ENCODE measurements around the gene MBP.

The MBP gene

DNA sequence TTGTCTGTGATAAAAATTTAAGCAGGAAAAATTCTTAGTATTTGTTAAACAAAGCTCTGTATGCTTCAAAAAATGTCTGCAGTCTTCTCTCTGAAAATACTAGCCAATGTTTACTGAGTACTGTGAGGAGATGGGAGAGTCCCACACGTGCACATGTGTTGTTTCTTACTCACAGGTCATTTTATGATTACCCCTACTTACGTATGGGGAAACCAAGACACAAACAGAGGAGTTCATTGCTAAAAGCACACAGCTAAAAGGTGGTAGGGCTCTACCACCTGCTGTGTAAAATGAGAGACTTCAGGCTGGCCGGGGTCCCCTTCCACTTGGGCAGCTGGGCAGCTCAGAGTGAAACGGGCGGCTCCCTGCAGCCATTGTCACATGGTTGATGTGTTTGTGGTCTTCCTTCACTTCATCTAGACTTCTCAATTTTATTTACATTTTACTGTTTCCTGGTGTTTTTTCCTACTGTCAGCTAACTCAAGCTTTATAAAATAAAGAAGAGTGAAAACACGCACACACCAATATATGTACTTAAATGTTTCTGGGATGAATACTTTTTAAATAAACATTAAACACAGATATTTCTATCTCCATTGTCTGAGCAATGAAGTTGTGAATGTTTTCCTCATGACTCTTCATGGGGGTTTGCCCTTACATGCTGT, 71.2 kb downstream of the MBP start:
- DNase-seq: no peak

DNA sequence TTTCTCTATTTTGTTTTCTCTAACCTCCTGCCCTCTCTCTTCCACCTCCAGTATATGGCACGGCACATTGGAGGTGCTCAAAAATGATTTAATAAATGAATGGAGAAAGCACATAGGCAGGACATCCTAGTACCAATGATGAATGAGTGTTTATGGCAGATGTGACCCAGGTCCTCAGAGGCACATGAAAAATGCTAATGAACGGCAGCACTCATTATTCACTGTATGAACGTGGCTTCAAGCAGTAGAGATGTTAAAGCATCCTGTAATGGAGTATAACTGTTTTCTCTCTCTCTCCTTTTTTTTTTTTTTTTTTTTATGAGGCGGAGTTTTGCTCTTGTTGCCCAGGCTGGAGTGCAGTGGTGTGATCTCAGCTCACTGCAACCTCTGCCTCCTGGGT, 72.4 kb downstream of the MBP start:
- DNase-seq: no peak

DNA sequence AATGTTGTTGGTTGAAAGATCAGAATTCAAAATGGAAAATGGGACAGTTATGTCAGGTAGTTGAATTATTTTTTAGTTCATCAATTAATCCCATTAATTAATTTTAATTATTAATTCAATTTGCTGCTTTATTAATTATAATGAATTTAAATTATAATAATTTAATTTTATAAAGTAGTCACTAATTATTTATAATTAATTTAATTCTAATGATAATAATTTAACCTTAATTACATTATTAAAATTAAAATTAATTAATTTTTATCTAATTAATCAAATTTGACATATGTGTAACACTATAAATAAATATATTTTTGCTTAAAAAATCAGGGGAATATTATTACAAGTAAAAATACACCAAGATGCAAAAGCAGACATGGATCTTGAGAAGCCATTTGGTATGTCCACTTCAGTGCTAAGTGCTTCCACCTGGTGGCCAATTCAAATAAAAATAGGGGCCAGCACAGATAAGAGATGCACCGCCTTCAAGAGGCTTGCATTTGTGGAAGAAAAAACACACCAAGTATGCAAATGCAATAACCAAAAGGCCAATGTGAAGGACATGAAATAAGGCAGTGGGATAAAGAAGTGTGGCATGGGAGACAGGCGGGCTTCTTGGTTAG, 73.2 kb downstream of the MBP start:
- no peak for DNase-seq

DNA sequence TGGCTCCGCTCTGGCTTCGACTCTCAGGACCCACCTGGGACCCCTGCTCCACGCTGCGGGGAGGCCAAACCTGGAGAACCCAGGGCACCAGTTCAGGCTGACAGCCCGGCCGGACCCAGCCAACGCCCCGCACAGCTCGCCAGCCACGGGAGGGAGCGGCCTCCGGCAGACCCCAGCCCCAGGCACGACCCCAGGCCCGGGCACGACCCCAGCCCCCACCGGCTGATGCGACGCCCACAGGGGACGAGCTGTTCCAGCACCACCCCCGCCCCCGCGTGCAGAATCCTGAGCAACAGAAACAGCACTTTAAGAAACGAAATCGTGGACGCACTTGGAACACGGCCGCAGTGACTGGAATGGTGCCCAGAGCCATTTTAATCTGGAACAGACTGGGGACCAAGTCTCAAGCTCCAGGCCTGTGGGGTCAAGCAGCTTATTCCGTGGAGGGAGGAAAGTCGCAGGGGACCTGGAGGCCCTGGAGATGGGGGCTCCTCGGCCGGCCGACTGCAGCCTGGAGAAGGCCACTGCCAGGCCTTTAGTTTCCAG, 74.2 kb downstream of the MBP start:
- DNase-seq: no peak

DNA sequence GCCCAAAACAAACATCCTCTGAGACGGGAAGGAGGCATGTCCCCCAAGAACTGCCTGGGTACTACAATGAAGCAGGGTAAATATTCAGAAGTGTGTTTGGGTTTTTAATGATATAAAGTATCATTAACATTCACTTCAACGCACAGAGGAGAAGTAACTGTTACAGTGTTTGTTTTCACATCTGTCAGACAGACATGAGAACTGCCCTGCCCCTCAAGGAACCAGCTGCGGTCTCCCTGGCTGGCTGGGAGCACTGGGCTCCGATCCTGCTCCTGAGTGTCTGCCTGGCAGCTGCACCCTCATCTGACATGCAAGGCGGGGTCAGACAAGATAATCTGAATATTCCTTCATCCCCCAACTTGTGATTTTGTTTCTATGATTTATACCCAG, 75.6 kb downstream of the MBP start:
- no peak for DNase-seq

DNA sequence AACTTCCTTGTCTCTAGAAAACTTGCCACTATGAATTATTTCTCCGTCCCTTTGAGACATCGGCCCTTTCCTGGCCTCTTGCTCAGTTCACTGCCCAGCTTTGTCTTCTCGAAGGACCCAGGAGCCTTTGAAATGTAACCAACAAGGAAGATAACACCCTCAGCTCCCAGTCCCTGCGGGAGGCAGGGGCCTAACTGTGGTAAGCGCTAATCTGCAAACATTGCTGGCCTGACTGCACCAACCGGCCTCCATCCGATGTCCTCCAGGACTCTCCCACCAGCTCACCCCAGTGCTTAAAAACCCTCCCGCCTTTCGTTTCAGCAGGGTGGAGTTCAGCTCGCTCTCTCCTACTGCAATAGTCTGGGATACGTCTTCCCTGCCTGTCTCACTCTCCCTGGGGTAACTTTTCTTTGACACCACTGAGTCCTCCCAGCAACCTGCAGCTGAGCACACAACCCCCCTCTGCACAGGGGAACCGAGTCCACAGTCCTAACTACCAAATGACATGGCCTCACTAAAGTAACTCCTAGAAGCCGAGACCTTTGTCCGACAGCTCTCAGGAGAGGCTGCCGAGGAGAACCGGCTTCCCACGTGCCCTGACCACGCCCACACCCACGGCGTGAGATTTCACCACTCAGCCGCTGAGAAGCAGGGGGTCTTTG, 76.1 kb downstream of the MBP start:
- DNase-seq: no peak

DNA sequence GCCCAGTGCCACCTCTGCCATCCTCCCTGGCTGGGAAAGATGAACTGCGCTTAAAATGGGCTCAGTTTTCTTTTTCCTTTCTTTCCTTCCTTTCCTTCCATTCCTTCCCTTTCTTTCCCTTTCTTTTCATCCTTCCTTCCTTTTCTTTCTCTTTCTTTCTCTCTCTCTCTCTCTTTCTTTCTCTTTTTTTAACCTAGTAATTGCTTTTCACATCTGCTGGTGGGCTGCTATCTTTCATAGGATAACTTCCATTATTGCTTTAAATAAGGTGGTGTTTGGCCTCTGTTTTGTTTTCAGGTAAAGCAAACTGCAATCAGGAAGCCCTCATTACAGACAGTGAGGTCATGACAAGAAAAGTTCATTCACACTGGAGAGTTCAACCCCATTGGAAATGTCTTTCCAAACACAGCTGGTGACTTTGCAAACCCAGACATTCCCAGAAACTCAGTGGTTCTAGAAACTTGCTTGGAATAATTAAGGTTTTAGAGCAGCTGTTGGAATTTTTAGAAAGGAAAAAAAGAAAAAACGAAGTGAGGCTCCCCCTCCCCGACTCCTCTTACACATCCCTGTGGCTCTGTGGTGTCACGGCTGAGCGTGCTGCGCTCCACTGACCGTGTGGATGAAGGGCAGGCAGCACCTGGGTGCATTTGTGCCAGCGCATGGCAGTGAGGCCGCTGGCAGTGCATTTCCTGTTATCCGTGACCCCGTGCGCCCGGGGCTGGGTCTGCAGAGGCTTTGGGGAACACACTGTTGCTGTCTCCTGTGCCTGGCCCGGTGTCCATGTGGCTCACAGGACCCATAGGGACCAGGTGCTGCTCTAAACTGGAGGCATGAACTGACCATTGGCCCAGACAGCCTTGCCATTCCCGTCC, 76.9 kb downstream of the MBP start:
- no peak for DNase-seq

DNA sequence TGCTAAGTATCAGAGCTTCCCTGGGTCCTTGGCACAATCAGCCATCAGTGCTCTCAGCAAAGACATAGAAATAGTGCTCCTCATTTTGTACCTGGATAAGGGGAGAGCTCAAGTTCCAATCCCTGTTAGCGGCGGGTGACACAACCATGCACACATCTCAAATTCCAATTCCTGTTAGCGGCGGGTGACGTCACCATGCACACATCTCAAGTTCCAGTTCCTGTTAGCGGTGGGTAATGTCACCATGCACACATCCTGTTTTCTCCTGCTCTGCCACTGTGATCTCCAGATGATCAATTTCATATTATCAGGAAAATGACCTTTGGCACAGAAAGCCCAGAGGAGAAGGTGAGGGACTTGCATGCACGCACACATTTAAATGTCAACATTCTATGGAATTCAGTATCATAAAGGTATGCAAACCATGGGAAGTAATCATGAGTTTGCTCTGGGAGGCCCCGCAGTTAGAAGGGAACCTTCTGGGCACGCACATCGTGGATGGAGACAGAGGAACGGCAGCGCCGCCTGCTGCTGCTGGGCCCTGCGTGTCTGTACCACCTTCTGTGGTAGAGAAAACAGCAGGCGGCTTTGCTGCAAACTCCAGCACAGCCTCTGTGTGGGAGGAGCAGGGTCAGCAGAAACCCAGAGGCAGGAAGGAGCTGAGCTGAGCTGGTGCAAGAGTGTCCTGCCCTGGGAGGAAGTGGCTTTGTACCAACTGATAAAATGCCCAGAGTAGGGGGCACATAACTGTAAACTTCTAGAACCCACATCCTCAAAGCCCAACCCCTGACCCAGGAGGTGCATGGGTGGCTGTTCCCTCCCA, 77.8 kb downstream of the MBP start:
- peak; percentile 65 for DNase-seq

DNA sequence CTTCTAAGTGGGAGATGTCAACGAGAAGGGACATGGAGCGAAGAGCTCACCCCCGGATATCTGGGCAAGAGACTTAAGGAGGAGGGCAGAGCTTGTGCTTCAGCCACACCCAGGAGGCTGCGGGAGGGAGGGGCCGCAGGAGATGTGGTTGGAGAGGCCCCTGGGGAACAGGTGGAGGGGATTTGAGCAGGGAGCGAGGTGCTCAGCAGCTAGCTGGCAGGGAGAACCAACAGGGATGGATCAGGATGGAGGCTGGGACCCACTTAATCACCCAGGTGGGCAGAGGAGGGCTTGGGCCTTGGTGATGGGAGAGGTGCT, 78.3 kb downstream of the MBP start:
- DNase-seq: no peak

DNA sequence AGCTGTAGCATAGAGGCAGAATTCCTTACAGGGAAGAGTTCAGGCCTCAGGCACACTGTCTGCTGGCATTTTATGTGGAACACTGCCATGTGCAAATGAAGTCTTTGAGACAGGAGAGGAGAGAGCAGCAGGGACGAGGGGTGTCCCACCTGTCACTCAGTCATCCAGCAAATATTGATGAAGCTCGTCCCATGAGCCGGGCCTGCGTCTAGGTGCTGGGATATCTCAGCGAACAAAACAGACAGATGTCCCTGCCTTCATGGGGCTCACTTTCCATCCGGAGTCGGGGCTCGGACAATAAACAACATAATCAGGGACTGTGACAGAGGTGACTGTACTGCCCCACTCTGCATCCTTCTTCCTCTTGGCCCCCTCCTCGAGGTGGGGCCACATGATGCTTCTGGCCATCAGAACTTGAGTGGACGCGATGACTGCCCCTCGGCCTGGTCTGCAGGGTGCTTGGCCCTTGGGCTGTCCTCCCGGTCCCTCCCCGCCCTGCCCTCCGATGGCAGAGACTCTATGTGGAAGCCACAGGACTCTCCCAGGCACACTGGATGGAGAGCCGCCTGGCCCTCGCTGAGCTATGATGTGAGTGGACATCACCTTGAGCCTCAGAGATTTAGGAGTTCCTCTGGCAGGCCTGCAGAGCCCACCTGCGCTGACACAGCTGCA, 78.8 kb downstream of the MBP start:
- DNase-seq: no peak

DNA sequence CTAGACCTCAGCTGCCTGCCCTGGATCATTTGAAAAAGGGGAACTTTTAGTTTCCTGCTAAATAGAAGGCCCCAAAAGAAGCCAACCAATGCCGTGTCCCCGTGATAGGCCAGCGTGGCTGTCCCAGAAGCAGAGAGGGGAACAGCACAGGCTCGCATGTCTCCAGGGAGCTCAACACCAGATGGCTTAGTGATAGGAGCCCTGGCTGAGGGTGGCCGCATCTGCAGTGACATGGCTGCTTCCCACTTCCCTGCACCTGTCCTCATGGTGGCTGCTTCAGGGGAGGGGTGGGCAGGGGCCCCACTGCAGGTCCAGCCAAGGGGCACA, 79.6 kb downstream of the MBP start:
- no peak for DNase-seq

DNA sequence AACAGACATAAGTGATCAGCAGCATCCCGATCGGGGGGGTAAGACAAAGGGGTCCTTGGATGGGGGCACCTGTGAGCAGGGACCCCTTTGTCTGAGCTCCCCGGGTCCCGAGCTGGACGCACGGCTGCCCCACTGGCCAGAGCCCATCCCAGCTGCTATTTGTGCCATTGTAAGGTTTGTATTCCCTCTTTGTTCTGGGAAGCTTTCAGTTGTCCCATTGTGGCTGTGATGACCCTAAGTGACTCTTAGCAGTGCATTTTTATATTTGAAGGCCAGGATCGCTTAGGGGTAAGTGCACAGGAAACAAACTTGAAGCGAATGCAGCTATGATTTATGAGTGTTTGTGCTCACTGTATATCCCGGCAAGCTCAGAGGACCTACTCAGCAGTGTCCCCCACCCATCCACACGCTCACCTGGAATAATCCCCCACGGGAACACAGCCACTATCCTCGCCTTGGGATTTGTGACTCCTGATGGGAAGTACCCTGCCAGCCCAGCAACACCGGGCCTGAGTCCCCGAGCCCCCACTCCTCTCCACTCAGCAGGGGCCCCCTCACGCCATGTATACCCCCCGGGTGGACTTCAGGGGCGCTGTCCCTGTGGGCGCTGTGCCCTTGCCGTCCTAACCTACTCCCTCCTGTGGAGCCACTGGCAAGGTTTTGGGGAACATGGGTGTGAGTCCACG, 80.1 kb downstream of the MBP start:
- no peak for DNase-seq

DNA sequence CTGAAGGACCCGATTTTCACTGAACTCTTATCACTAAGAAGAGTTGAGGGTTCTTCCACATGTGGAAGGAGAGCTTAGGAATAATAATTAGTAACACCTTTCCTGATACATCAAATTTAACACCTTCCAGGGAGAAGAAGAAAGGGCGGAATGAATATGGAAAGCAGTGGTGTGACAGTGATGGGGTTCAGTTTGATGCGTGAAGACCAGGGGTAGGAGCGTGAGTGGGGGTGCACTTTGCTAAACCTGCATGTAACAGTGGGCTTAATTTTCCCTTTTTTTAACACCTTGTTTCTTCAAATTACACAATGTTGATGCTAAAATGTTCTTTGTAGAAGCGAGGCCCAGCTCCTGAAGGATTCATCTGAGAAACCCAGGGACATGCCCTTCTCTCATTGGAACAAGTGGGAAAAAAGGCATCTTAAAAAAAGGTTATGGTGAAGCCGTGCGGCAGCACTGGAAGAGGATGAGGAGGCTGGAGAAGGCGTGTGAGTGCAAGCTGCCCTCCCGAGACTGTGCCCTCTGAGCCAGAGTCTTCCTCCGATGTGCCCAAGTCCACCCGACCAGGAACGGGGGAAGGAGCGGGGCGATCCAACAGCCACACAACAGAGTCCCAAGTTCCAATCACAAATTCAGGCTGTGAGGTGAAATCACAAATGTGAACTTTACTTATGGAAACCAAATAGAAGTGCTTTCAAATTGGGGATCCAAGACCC, 80.8 kb downstream of the MBP start:
- no peak for DNase-seq

DNA sequence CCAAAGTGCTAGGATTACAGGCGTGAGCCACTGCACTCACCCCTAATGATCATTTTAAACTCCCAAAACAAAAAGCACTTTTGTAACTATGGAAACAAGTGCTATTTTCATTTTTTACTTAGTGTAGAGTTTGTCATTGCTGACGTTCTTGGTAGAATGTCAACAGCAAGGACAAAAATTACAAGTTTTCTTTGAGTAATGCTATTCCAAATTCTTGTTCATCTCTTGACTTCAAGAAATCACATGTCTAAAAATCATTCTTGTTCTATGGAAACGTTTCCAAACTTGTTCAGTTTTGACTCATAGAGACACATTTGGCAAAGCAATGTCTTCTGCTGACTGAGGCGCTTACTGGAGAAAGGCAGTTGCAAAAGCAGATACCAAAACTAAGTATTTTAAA, 82.6 kb downstream of the MBP start:
- DNase-seq: no peak

DNA sequence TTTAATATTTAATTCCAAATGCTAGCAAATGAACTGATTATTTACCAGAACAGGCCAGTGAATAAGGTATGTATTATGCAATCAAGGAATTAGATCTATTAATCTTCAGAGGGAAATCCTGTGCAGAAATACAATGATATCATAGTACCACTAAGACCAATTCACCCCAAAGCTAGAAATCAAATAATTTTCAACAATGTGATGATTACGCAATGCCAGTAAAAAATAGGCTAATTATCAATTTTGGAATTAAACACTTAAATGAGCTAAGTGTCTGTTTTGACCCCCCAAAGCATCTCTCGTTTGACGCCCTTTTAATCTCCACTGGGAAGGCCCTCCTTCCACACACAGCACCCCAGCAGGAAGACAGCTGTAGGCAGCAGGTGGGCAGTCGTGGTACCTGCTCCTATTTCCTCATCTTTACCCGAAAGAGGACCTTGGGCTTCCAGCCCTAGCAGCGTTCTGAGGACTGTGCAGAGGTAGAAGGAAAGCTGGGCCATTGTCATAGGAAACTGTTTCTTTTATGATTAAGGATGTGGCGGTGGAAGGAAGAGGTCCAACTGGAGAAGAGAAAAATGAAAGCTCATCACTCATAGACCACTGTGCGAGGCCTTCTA, 84.7 kb downstream of the MBP start:
- no peak for DNase-seq

DNA sequence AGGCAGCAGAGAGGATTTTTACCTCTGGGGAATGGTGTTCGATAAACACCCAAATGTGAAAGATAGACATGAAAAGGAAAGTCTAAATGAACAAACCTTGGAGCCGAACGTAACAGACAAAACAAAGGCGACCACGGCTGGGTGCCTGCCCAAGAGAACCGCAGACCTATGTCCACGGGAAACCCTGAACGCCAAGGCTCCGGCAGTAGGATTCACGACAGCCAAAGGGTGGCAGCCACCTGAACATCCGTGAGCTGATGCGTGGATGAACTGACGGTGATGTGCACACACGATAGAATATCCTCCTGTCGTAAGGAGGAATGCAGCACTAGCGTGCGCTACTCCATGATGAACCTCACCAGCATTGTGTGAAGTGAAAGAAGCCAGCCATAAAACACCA, 85.6 kb downstream of the MBP start:
- DNase-seq: no peak

DNA sequence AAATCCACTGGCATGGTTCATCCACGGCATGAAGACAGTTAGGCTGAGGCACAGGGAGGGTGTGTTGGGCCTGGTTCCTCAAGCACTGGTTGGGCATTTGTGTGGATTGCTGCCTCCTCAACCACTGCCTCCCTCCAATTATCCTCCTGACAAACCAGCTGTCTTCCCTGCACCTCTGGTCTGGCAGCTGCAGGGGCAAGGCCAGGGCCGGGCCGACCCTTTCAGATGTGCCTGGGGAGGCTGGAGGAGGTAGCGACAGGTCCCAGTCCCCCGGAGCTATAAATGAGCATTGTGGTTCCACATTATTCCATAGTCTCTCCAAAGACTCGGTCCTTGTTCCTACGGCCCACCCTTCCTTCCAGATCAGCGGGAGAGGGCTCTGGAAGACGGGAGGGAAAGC, 86.2 kb downstream of the MBP start:
- no peak for DNase-seq

DNA sequence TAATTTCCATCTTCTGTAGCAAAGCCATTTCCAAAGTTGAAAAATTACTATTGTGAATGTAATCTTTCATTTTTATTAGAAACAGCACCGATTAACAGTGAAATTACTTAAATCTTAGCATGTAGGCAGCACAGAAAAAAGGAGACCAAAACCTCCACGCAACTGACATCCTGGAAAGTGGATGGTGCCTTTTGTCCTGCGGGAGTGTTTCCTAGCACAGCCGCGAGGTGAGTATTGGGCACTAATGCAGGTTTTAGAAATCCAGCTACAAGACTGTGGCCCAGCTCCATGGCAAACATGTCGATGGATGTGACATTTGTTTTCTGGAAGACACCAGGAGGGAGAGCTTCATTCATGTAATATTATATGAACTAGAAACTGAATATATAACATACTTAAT, 86.9 kb downstream of the MBP start:
- no peak for DNase-seq

DNA sequence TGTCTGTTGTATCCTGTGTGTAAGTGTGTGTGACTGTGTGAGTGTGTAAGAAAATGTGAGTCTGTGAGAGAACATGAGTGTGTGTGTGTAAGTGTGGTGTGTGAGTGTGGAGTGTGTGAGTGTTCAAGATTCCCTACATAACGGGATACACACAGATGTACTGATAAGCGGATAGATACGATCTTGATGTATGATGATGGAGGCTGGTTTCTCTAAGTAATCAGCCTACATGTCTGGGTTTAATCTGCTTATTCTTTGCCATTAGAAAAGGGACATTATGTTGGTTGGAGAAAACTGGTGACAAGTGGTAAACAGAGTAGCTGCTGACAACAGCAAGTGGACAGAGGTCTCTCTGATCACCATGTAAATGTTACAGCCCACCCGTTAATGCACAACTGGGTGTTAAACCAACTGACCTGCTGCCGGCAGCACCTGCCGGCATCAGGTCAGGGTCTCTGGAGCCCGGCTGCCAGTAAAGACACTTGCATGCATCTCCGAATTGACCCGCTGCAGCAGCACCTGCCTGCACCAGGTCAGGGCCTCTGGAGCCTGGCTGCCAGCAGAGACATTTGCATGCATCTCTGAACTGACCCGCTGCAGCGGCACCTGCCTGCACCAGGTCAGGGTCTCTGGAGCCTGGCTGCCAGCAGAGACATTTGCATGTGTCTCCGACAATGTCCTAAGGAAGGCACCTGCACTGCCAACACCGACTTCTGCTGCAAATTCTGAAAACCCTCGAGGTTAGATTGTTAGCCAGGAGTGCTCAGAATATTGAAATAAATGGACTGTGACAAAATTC, 87.5 kb downstream of the MBP start:
- no peak for DNase-seq
